GM12874 (cell line): Measurements from ENCODE around the gene CEP164.

Source experiments
- CTCF ChIP-seq: IDR thresholded peaks from 2 replicates; pipeline ENCODE4 v1.5.1; 2011; ENCODE audit warnings: low read depth, mild to moderate bottlenecking, control low read depth, low read length, moderate library complexity; ENCODE audit not compliant: insufficient read depth

CEP164 gene

DNA sequence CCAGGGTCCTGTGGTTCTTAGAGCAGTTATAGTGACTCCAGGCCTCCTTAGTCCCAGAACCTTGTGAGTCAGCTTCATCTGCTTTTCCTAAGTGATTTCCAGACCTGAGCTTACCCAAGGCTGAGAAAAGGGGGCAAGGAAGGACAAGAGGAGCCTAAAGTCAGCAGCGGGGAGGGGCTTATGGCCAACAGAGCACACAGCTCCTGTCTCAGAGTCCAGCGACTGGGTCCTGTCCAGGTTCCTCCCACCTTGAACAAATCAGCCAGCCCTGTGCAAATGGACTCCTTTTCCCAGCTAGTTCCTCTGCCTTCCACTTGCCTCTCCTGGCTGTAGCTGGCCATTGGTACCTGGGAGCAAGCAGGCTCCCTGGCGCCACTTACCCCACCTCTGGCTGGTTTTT, 22.5 kb upstream of the CEP164 start:
- no peak for TF ChIP-seq CTCF

- no peak for TF ChIP-seq CTCF
These were observed 18.3 kb upstream of the CEP164 start for GRCh38 chr11:117309310-117309709.

- TF ChIP-seq CTCF: no peak
These were observed 14.6 kb upstream of the CEP164 start for GRCh38 chr11:117313091-117313490.

DNA sequence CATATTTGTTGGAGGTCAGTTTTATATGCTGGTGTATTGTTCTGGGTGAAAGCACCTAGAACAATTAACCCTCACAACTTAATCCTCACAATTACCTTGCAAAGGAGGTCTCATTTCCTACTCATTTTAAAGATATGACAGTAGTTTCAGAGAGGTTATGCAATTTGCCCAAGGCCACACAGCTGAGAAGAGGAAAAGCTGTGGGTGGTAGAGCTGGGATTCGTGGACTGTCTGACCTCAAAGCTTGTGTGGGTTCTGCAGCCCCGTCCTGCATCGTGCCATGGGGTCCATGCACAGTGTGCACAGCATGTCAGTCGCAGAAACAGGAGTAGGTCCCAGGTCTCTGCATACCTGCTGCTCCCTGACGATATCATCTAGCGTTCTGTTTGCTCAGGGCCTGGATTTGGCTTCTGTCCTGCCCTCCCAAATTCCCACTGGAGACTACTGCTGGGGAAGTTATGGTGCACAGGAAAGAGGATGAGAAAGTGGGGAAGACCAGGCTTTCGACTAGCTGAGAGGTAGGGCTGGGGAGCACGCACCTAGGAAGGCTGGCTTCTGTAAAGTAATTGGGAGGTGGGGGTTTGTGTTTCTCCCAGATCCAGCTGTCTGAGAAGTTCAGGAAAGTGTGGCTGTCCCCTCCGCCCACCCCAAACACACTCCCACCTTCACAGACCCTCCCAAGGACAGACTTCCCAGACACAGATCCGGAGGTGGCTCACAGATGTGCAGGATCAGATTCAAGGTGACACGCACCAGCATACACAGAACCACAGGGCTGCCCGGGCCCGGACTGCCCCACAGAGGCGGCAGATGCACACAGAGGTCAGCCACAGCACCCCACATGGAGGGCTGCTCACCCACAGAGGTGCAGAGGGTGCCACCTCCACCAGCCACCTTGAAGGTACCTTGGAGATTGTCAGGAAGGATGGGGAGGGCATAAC, 13.6 kb upstream of the CEP164 start:
- no peak for TF ChIP-seq CTCF

DNA sequence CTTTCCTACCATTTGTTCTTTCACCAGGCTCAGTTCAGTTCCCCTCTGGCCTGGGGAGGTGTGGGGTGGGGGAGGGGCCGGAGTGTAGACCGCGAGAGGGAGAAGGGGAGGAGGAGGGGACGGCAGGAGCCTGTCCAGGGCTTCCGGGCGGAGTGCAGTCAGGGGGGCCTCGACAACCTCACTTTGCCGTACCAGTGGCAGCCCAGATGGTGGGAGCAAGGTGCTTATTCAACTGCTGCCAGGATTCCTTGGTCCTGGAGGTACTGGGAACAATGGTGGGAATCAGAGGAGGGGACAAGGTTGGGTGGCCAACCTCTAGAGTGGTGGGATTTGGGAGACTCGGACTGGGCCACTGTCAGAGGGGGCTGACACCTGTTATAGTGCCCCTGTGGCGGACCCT, 12.8 kb upstream of the CEP164 start:
- no peak for TF ChIP-seq CTCF

DNA sequence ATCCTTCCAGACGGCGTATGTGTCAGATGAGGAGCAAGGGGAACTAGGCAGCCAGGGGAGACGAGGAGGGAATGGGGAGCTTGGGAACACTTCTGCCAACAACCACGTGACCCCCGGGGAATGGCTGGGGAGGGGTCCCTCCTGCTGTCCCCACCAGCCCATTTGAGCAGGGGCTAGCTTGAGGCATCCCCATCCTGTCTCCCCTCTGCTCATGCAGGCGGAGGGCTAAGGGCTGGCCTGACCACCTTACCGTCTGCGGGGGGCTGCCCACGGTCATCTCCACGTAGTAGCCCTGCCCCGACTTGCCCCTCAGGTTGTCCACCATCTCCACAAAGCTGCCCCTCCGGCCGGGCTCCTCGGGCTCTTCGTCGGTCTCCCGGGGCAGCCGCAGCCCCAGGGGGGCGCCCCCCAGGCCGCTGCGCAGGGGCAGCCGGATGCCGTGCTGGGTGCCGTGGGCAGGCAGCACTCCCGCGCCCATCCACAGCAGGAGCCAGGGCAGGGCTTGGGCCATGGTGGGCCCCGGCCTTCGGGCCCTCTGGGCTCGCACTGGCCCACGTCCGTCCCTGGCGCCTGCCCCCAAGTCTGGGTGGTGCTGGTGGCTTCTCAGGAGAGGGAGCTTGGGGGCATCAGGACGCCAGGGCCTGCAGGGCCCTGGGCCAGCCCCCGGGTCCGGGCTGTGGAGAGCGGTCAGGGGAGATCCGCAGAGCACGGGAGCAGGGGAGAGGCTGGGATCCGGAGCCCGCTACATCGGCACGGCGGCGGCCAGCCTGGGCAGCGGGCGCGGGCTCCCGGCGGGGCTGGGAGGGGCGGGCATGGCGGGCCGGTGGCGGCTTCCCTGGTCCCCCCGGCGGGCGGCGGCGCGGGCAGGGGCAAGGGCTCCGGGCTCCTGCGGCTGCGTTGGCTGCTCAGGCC, 12.1 kb upstream of the CEP164 start:
- TF ChIP-seq CTCF: no peak
